DMS53 (cell line): ENCODE measurements around the gene CCDC141.
"Not testable (repeated sequence)": the region's sequence is repeated elsewhere in the genome, so short reads cannot be mapped to it uniquely, and the experiment has no call there.

Source experiments
- DNase-seq: peaks from one replicate; lab custom pipeline; 2025; lab: John Stamatoyannopoulos, UW

CCDC141 gene

GRCh38 chr2:179036353-179036905 lies 13.5 kb downstream of the CCDC141 start:
- DNase-seq: no peak

- DNase-seq: no peak
Measured at GRCh38 chr2:179031731-179032408, 18.1 kb downstream of the CCDC141 start.

GRCh38 chr2:179024445-179024844 lies 25.5 kb downstream of the CCDC141 start:
- DNase-seq: no peak

GRCh38 chr2:179022685-179023084 lies 27.3 kb downstream of the CCDC141 start:
- no peak for DNase-seq

- no peak for DNase-seq
Measured at GRCh38 chr2:179021258-179021657, 28.7 kb downstream of the CCDC141 start.

- peak; percentile 83 for DNase-seq
Measured at GRCh38 chr2:179020156-179020750, 29.7 kb downstream of the CCDC141 start.

- no peak for DNase-seq
Measured at GRCh38 chr2:179019260-179019659, 30.7 kb downstream of the CCDC141 start.

GRCh38 chr2:179017773-179018357 lies 32.1 kb downstream of the CCDC141 start:
- DNase-seq: no peak

GRCh38 chr2:179014189-179014588 lies 35.7 kb downstream of the CCDC141 start:
- DNase-seq: not testable (repeated sequence)

GRCh38 chr2:179005976-179006375 lies 44.0 kb downstream of the CCDC141 start:
- DNase-seq: no peak

- DNase-seq: no peak
Measured at GRCh38 chr2:178999476-178999875, 50.5 kb downstream of the CCDC141 start.

- DNase-seq: no peak
Measured at GRCh38 chr2:178998539-178998938, 51.4 kb downstream of the CCDC141 start.

GRCh38 chr2:178997477-178997876 lies 52.5 kb downstream of the CCDC141 start:
- no peak for DNase-seq

GRCh38 chr2:178997067-178997466 lies 52.9 kb downstream of the CCDC141 start:
- DNase-seq: no peak

- no peak for DNase-seq
Measured at GRCh38 chr2:178994264-178994663, 55.7 kb downstream of the CCDC141 start.

- DNase-seq: no peak
Measured at GRCh38 chr2:178993788-178994187, 56.1 kb downstream of the CCDC141 start.

- DNase-seq: peak; percentile 8
Measured at GRCh38 chr2:178992719-178993118, 57.2 kb downstream of the CCDC141 start.

GRCh38 chr2:178990533-178991241 lies 59.2 kb downstream of the CCDC141 start:
- no peak for DNase-seq

GRCh38 chr2:178989424-178989823 lies 60.5 kb downstream of the CCDC141 start:
- not testable (repeated sequence) for DNase-seq

- DNase-seq: not testable (repeated sequence)
Measured at GRCh38 chr2:178982652-178983051, 67.3 kb downstream of the CCDC141 start.

- DNase-seq: no peak
Measured at GRCh38 chr2:178980815-178981214, 69.1 kb downstream of the CCDC141 start.

GRCh38 chr2:178978667-178979066 lies 71.3 kb downstream of the CCDC141 start:
- no peak for DNase-seq
